IMR-90 (cell line): ENCODE data around the gene NPPB. TPM values are rescaled to one million over a fixed set of nuclear protein-coding genes. Genes with fewer than 3 reads are reported as not detected.

Source experiments
- ATAC-seq: fragments of 200-7000 bp; cut with Tn5 transposase; 2 replicates; pipeline ENCODE4 v1.9.1; 2020; ENCODE audit warnings: low read depth, mild to moderate bottlenecking, moderate library complexity
- BruUV-seq: library from RNA; stranded (reverse); fragments of 400-500 nt; replicated peaks from 2 replicates; lab custom pipeline; 2021; lab: Mats Ljungman, UMichigan
- CTCF ChIA-PET: fragments of 300-600 bp; formaldehyde crosslinking; extraction: SDS; loops from one replicate; lab custom pipeline; 2021; ENCODE audit warnings: antibody characterized with exemption; lab: Yijun Ruan, JAX
- POLR2A ChIA-PET: fragments of 300-600 bp; sonication (Branson Sonifier 250); formaldehyde crosslinking; loops from one replicate; lab custom pipeline; 2022; ENCODE audit warnings: antibody characterized with exemption; ENCODE audit not compliant: unreplicated experiment; lab: Charles Lee
- DNase-seq: peaks from one replicate; pipeline ENCODE4 v3.0.0; 2013
- H2AFZ ChIP-seq: replicated peaks from 2 replicates; pipeline ENCODE3; 2013; ENCODE audit warnings: low read length, mild to moderate bottlenecking; ENCODE audit not compliant: poor library complexity
- H2AK5ac ChIP-seq: 2 replicates; pipeline ENCODE4 v1.6.1; 2013; ENCODE audit warnings: low read depth, low read length, inconsistent platforms
- H2AK9ac ChIP-seq: replicated peaks from 2 replicates; pipeline ENCODE3; 2013; ENCODE audit warnings: mild to moderate bottlenecking, low read depth, low read length, moderate library complexity; ENCODE audit not compliant: poor library complexity
- H2BK120ac ChIP-seq: 2 replicates; pipeline ENCODE4 v1.6.1; 2013; ENCODE audit warnings: low read depth, low read length, inconsistent platforms
- H2BK15ac ChIP-seq: 3 replicates; pipeline ENCODE4 v1.6.1; 2013; ENCODE audit warnings: low read depth, low read length, inconsistent platforms
- H2BK20ac ChIP-seq: 2 replicates; pipeline ENCODE4 v1.6.1; 2013; ENCODE audit warnings: low read depth, mild to moderate bottlenecking, inconsistent platforms, low read length, moderate library complexity
- H2BK5ac ChIP-seq: 2 replicates; pipeline ENCODE4 v1.6.1; 2013; ENCODE audit warnings: mild to moderate bottlenecking, low read depth, low read length, inconsistent platforms; ENCODE audit not compliant: poor library complexity, severe bottlenecking
- H3K14ac ChIP-seq: replicated peaks from 2 replicates; pipeline ENCODE4 v1.6.1; 2013; ENCODE audit warnings: low read depth, low read length, inconsistent platforms
- H3K18ac ChIP-seq: 2 replicates; pipeline ENCODE4 v1.6.1; 2013; ENCODE audit warnings: low read depth, low read length, control low read depth
- H3K23ac ChIP-seq: 2 replicates; pipeline ENCODE4 v1.6.1; 2013; ENCODE audit warnings: low read depth, low read length, inconsistent platforms
- H3K27ac ChIP-seq: 2 replicates; pipeline ENCODE4 v1.5.1; 2013; ENCODE audit warnings: mild to moderate bottlenecking, control low read depth, low read length; ENCODE audit not compliant: insufficient read depth
- H3K27me3 ChIP-seq: 2 replicates; pipeline ENCODE4 v1.6.1; 2013; ENCODE audit warnings: low read length; ENCODE audit not compliant: control insufficient read depth, insufficient read depth
- H3K36me3 ChIP-seq: 2 replicates; pipeline ENCODE4 v1.6.1; 2013; ENCODE audit warnings: low read length, mixed read lengths; ENCODE audit not compliant: control insufficient read depth, insufficient read depth
- H3K4ac ChIP-seq: 2 replicates; pipeline ENCODE4 v1.6.1; 2013; ENCODE audit warnings: low read depth, low read length, inconsistent platforms
- H3K4me1 ChIP-seq: 2 replicates; pipeline ENCODE4 v1.6.1; 2013; ENCODE audit warnings: low read length, mixed read lengths; ENCODE audit not compliant: control insufficient read depth, insufficient read depth
- H3K4me2 ChIP-seq: 2 replicates; pipeline ENCODE4 v1.6.1; 2013; ENCODE audit warnings: low read depth, mild to moderate bottlenecking, control low read depth, low read length, moderate library complexity
- H3K4me3 ChIP-seq: 2 replicates; pipeline ENCODE4 v1.5.1; 2013; ENCODE audit warnings: low read depth, mild to moderate bottlenecking, control low read depth, low read length, moderate library complexity; ENCODE audit not compliant: insufficient read depth
- H3K56ac ChIP-seq: 2 replicates; pipeline ENCODE4 v1.6.1; 2013; ENCODE audit warnings: low read length, inconsistent platforms; ENCODE audit not compliant: insufficient read depth; ENCODE audit errors: extremely low read depth
- H3K79me1 ChIP-seq, 2 experiments: 2 replicates each; pipeline ENCODE4 v1.6.1; 2013; ENCODE audit warnings: low read length in 2 of 2, inconsistent platforms in 1 of 2, low read depth in 1 of 2
- H3K9ac ChIP-seq: 2 replicates; pipeline ENCODE4 v1.6.1; 2013; ENCODE audit warnings: low read depth, low read length, control low read depth
- H3K9me1 ChIP-seq: 2 replicates; pipeline ENCODE4 v1.6.1; 2013; ENCODE audit warnings: low read length, inconsistent platforms; ENCODE audit not compliant: insufficient read depth
- H3K9me3 ChIP-seq: 2 replicates; pipeline ENCODE4 v1.6.1; 2013; ENCODE audit warnings: low read length; ENCODE audit not compliant: control insufficient read depth, insufficient read depth
- H4K20me1 ChIP-seq: 2 replicates; pipeline ENCODE4 v1.6.1; 2013; ENCODE audit warnings: low read length, inconsistent platforms; ENCODE audit not compliant: insufficient read depth
- H4K5ac ChIP-seq: 2 replicates; pipeline ENCODE4 v1.6.1; 2013; ENCODE audit warnings: mild to moderate bottlenecking, low read depth, low read length, control low read depth
- H4K8ac ChIP-seq, 2 experiments: 2 replicates each; pipeline ENCODE4 v1.6.1; 2013; ENCODE audit warnings: low read depth in 2 of 2, low read length in 2 of 2, control low read depth in 1 of 2, inconsistent platforms in 1 of 2
- H4K91ac ChIP-seq: 2 replicates; pipeline ENCODE4 v1.6.1; 2013; ENCODE audit warnings: low read depth, low read length, inconsistent platforms; ENCODE audit not compliant: insufficient read depth
- BHLHE40 ChIP-seq: fragments of 150-350 bp; IDR thresholded peaks from 2 replicates; pipeline ENCODE4 v1.6.1; 2016; ENCODE audit warnings: mild to moderate bottlenecking, low read depth, low read length
- CEBPB ChIP-seq: IDR thresholded peaks from 2 replicates; pipeline ENCODE4 v1.6.1; 2012; ENCODE audit warnings: low read depth, low read length, improper control_type of control experiment
- FOS ChIP-seq: fragments of 150-350 bp; IDR thresholded peaks from 2 replicates; pipeline ENCODE4 v1.6.1; 2016; ENCODE audit warnings: low read depth, low read length
- MAFK ChIP-seq: IDR thresholded peaks from 2 replicates; pipeline ENCODE4 v1.6.1; 2012; ENCODE audit warnings: low read depth, low read length, improper control_type of control experiment
- RFX5 ChIP-seq: IDR thresholded peaks from 2 replicates; pipeline ENCODE4 v1.8.0; 2012; ENCODE audit warnings: low read depth, mild to moderate bottlenecking, low read length, moderate library complexity
- USF2 ChIP-seq: fragments of 150-350 bp; IDR thresholded peaks from 2 replicates; pipeline ENCODE4 v1.6.1; 2017; ENCODE audit warnings: mild to moderate bottlenecking, antibody characterized with exemption, low read length, low read depth
- WGBS, 2 experiments: methylation state at CpG; one replicate each; pipeline versions ENCODE4 v1.1.5 to v1.1.7; 2013; ENCODE audit warnings: missing lambda C conversion rate in 2 of 2; ENCODE audit not compliant: insufficient read length in 1 of 2; ENCODE audit errors: extremely low coverage in 2 of 2; 5-methylcytosine and 5-hydroxymethylcytosine counted together
- dilution Hi-C: fragments of 300-500 bp; cut with HindIII; formaldehyde crosslinking; loops from one replicate; pipeline ENCODE4 v1.14.3; 2018; ENCODE audit warnings: low sequenced_read_pairs; ENCODE audit not compliant: unreplicated experiment
- in situ Hi-C: fragments of 300-500 bp; cut with MboI; formaldehyde crosslinking; loops from 3 replicates; pipeline ENCODE4 v1.14.3; 2019; ENCODE audit warnings: low sequenced_read_pairs, inconsistent platforms, mixed read lengths
- intact Hi-C: fragments of 100-400 bp; cut with micrococcal nuclease; formaldehyde crosslinking; loops from 2 replicates; pipeline ENCODE4 v1.10.0; 2022
- polyA plus RNA-seq, 3 experiments: library from polyadenylated mRNA; depleted of rRNA; stranded (reverse); fragments of >200 nt; gene quantifications; 2 replicates each; pipeline ENCODE4 v1.2.3, GENCODE V29; 2012; ENCODE audit warnings: low replicate concordance in 1 of 3
- total RNA-seq: library from RNA; depleted of rRNA; stranded (reverse); fragments of >200 nt; gene quantifications from 2 replicates; pipeline ENCODE4 v1.2.3, GENCODE V29; 2012

The NPPB gene
- total and polyA plus RNA-seq, 2 of the 4 experiments (the other 2 are of a cell fraction): not detected

GRCh38 chr1:11841245-11842153, 17.2 kb downstream of the NPPB start:
- no peak overlapping the region for H2BK15ac ChIP-seq
- H4K91ac ChIP-seq: no peak overlapping the region
- H2BK5ac ChIP-seq: no peak overlapping the region
- no peak overlapping the region for H4K5ac ChIP-seq
- no peak overlapping the region for H2BK120ac ChIP-seq
- H3K18ac ChIP-seq: no peak overlapping the region
- ChIA-PET CTCF (no interaction called here), POLR2A (no interaction called here)
- H3K4me3 ChIP-seq: no peak overlapping the region
- in situ Hi-C loops (loop anchor here (5.0 kb wide), 1 partner anchor 56 kb away; no protein-coding TSS in a partner anchor), intact Hi-C loops (no loop called here), dilution Hi-C loops (no loop called here)
- no peak overlapping the region for H2AFZ ChIP-seq
- no peaks in the 10 kb centered on the region for H3K9me3 ChIP-seq
- no peak overlapping the region for H3K14ac ChIP-seq
- no peak overlapping the region for H2BK20ac ChIP-seq
- no peaks in the 10 kb centered on the region for H3K79me1 ChIP-seq
- no peak overlapping the region for H3K27ac ChIP-seq
- H4K8ac ChIP-seq: no peak overlapping the region
- peak; percentile 12 for DNase-seq
- H3K9ac ChIP-seq: no peak overlapping the region
- H3K36me3 ChIP-seq: peaks cover 63% of the 10 kb centered on the region
- H2AK5ac ChIP-seq: no peak overlapping the region
- no peak overlapping the region for H3K23ac ChIP-seq
- H3K4me2 ChIP-seq: no peak overlapping the region
- H4K20me1 ChIP-seq: peaks cover 10% of the 10 kb centered on the region; the same call in 1 of the 2 replicates
- no peaks in the 10 kb centered on the region for H3K27me3 ChIP-seq
- peaks cover 7% of the 10 kb centered on the region; the same call in 1 of the 2 replicates for H3K9me1 ChIP-seq
- no peak overlapping the region for H2AK9ac ChIP-seq
- H3K4ac ChIP-seq: no peak overlapping the region
- BruUV-seq: no TSS peak
- TF ChIP-seq USF2 (no peak), BHLHE40 (no peak), CEBPB (no peak), RFX5 (no peak), FOS (no peak), MAFK (no peak)
- no peak overlapping the region for H3K56ac ChIP-seq
- 87% methylated on average over 14 of the region's 17 CpGs; no CpG with 5 or more reads in 1 of the 2 experiments for WGBS, 2 experiments
- H3K4me1 ChIP-seq: peaks cover 2% of the 10 kb centered on the region; the same call in 1 of the 2 replicates
- no peak for ATAC-seq
